GM06990 (cell line): Measurements from ENCODE around the gene NUDT5.

Source experiments
- DNase-seq: peaks from one replicate; pipeline ENCODE4 v3.0.0-alpha.2; 2011; ENCODE audit not compliant: insufficient read length; ENCODE audit errors: extremely low read depth
- H3K27me3 ChIP-seq: replicated peaks from 2 replicates; pipeline ENCODE4 v1.6.0; 2011; ENCODE audit warnings: low read length; ENCODE audit not compliant: control insufficient read depth, insufficient read depth
- H3K36me3 ChIP-seq: 2 replicates; pipeline ENCODE4 v1.5.1; 2011; ENCODE audit warnings: low read length; ENCODE audit not compliant: control insufficient read depth, insufficient read depth
- H3K4me3 ChIP-seq: replicated peaks from 2 replicates; pipeline ENCODE4 v1.5.1; 2011; ENCODE audit warnings: low read depth, mild to moderate bottlenecking, control low read depth, low read length
- TF ChIP-seq, protein P1 (sequence below): IDR thresholded peaks from 2 replicates; pipeline ENCODE4 v1.5.1; 2011; ENCODE audit warnings: low read length, control low read depth, mild to moderate bottlenecking, inconsistent platforms; ENCODE audit not compliant: insufficient read depth, poor library complexity, severe bottlenecking

NUDT5 gene

GRCh38 chr10:12135631-12136030 is 60.1 kb downstream of the NUDT5 start:
- TF ChIP-seq, protein P1, sequence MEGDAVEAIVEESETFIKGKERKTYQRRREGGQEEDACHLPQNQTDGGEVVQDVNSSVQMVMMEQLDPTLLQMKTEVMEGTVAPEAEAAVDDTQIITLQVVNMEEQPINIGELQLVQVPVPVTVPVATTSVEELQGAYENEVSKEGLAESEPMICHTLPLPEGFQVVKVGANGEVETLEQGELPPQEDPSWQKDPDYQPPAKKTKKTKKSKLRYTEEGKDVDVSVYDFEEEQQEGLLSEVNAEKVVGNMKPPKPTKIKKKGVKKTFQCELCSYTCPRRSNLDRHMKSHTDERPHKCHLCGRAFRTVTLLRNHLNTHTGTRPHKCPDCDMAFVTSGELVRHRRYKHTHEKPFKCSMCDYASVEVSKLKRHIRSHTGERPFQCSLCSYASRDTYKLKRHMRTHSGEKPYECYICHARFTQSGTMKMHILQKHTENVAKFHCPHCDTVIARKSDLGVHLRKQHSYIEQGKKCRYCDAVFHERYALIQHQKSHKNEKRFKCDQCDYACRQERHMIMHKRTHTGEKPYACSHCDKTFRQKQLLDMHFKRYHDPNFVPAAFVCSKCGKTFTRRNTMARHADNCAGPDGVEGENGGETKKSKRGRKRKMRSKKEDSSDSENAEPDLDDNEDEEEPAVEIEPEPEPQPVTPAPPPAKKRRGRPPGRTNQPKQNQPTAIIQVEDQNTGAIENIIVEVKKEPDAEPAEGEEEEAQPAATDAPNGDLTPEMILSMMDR = no peak
- Histone ChIP-seq H3K27me3 (no peaks in the 10 kb centered on the region), H3K4me3 (no peak overlapping the region), H3K36me3 (peaks cover 4% of the 10 kb centered on the region)
- DNase-seq = no peak

GRCh38 chr10:12130237-12130872 is 65.3 kb downstream of the NUDT5 start:
- Histone ChIP-seq H3K4me3 (peak overlapping the region; percentile 85), H3K36me3 (peaks cover 2% of the 10 kb centered on the region), H3K27me3 (no peaks in the 10 kb centered on the region)
- TF ChIP-seq, protein P1 = peak; percentile 64
- DNase-seq = peak; percentile 31

DNA sequence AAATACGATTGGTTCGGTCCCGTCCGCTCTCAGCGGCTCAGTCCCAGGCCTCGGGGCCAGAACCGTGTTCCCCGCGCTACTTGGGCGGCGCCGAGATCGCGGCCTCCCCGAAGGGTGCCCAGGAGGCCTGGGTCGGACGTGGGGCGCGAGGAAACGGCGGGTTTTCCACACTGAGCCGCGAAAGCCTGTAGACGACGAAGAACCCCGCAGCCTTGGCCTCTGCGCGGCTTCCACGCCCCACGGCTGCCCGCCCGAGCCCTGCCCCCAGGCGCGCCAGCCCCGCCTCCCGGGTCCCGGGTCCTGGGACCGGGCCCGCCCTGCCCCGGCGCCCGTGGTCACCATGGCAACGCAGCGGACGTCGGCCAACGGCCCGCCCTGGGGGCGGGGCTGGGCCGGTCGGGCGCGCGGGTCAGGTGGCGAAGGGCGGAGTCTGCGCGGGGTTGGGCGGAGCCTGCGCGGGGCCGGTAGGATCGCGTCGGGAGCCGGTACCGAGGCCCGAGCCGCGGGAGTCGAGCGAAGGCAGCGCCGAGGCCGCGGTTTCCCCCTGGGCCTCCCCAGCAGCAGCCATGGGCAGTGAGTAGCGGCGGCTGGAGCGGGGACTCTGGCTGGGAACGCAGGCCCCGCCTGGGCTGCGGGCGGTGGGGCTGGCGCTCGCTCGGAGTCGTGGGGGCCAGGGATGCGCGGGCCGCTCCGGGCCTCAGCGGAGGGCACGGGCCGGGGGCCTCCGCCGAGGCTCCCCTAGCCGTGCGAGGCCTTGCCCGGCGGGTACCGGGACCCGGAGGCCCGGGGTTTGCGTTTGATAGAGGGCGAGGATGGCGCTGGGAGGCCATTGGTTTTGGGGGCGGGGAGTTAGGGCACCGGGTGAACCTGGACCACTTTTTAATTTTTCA is 66.2 kb downstream of the NUDT5 start, which contains the start of gene SEC61A2:
SEC61A2 (plus strand) TSS at position 456 of the 890 bp plus-strand sequence; CDS start at position 567, 111 bp downstream.
- H3K4me3 ChIP-seq = peak within 1 kb of the TSS; percentile 85
- no peaks in the 10 kb centered on the region for H3K27me3 ChIP-seq
- peaks cover 2% of the 10 kb centered on the region for H3K36me3 ChIP-seq
- TF ChIP-seq, protein P1 = no peak
- DNase-seq = peak; percentile 94

DNA sequence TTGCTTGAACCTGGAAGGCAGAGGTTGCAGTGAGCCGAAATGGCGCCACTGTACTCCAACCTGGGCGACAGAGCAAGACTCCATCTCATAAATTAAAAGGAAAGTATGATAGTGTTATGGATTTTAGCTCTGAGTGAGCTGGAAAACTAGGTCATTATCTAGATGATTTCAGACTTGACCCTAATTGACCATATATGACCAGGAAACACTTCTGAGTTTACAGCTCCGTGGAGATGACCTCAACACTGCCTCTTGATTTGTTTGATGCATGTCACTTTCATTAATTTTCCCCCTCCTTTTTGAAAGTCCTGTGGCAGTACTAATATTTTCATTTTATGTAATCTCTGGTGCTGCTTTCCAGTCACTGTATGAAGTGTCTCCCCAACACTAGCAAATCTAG is 74.0 kb downstream of the NUDT5 start:
- Histone ChIP-seq H3K36me3 (peaks cover 6% of the 10 kb centered on the region), H3K4me3 (no peak overlapping the region), H3K27me3 (no peaks in the 10 kb centered on the region)
- TF ChIP-seq, protein P1 = no peak
- DNase-seq = peak; percentile 44
